ENCODE measurements around the gene HERPUD2. TPM values are rescaled to one million over a fixed set of nuclear protein-coding genes. Genes with fewer than 3 reads are reported as not detected.
"Not testable (repeated sequence)": the region's sequence is repeated elsewhere in the genome, so short reads cannot be mapped to it uniquely, and the experiment has no call there.

The HERPUD2 gene
- total RNA-seq, 1 donor from 2014 or later = 21.2 TPM

DNA sequence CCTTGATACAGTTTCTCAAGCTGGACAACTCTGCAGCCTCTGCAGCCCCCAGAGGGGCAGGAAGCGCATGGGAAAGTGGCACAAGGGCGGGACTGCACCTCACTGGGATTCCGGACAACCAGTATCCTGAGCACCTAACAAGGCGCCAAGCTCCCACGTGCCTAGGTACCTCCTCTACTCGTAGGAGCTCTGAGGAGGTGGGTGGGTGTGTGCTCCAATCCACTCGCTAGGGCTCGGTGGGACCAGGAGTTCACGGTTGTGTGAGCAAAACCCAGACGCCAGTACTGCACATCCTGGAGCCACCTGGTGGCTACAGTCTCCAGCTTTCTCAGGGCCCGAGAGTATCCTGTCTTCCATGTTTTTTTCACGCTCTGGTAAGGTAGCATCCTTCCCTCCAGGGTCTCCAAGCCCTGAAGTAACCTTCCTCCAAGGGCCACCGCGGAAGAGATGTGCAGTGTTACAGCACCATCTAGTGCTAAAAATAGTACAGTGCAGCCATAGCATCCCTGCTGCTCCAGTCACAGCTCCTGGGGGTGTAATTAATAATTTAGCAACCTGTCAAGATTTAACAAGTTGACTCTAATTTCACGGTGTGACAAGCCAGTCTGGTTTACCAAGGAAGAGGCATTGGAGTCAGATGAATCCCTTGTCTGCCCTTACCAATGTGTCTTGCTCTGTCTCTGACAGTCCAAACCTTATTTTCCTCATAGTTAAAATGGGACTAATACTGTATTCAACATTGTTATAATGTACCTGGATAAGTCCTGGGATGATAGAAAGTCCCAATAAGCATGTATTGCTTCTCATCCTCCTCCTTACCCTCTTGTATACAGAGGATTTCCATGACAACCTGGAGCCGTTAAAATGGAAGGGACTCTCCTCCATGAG, 70.4 kb downstream of the HERPUD2 start:
- no peak for FAIRE-seq
- DNase-seq (ENCODE audit: low spot score in 2 of 2) = peak; percentile 11 to 36

DNA sequence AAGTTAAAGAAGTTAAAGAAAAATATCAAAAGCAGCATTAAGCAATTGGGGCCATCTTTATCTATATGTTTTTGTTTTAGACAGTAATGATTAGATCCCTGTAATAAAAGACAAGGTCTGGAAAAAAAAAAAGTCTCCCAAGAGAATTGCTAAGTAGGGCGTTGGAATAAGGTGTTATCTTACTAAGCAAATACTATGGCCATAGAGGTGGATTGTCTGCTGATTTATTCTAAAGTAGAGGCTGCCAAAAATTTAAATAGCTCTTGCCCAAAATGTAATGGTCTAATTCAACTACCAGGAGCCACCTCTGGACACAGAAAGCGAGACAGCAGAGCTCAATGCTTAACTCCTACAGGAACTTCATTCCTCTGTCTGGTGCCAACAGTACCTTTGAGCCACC, 71.6 kb downstream of the HERPUD2 start:
- no peak for DNase-seq (ENCODE audit: low spot score in 2 of 2)
- no peak for FAIRE-seq

DNA sequence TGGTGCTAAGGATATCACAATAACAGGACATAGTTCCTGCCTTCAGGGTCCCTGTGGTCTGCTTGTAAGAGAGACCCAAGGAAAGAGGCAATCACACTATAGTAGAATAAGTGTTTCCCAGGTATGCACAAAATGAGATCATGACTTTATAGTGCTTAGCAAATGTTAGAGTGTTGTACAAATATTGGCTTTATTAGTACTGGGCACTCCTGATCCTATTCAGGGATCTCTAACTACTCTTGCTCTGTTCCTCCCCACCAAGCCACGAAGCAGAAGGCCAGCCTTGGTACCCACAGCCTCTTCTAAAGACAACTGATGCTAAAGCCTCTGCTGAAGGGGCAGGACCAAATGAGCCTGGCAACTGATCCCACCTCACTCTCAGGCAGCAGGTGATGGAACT, 75.1 kb downstream of the HERPUD2 start:
- DNase-seq (ENCODE audit: low spot score in 2 of 2) (no peak), FAIRE-seq (no peak)

DNA sequence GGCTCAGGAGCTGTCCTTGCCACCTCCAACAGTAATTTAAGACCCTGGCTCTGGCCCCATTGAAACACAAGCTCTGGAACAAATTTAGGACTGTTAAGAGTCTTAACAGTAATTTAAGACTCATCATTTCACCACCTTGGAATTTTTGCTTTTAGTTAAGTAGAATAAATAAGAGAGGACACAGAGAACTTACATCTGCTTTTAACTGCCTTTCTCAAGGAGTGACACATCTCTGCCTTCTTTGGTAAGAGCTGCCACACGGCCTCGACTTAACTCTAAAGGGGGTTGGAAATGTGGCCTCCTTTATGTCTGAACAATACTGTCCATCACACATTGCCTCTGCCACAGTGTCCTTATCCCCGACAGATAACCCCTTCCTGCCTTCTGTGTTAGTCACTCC, 77.9 kb downstream of the HERPUD2 start:
- no peak for FAIRE-seq
- no peak for DNase-seq (ENCODE audit: low spot score in 2 of 2)

DNA sequence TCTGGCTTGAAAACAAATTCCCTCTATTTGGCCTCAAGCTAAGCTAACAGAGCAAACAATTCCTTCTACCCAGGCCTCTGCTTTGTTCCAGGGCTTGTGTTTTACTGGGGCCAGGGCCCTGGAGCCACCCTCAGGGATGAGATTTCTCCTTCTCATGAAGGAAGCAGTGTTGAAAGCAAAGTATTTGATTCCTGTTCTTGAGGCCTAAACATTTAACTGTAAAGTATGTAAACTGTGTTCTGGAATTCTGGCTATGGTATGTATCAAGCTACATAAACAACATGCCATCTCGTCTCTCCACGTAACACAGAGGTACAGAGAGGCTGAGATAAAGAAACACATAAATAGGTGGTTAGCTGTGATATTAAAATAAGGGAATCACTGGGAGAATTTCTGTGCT, 81.8 kb downstream of the HERPUD2 start:
- FAIRE-seq = no peak
- no peak for DNase-seq (ENCODE audit: low spot score in 2 of 2)

DNA sequence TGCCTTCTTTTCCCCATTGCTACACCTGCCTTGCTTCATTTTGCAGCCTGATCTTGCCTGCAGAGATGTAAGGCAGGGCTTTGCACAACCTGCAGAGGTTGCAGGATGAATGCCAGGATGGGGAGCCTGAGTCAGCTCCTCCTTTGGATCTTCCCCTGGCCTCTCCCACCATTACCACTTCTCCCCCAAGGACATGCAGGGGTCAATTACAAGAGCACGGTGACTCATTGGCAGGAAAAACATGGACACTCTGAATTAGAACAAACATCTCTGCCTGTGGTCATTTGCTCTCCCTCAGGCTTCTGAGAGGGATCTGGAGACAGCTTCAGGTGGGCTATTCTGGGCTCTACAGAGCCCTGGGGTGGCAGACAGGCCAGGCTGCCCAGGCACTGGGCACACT, 89.2 kb downstream of the HERPUD2 start:
- DNase-seq (ENCODE audit: low spot score in 2 of 2) (no peak), FAIRE-seq (no peak)

DNA sequence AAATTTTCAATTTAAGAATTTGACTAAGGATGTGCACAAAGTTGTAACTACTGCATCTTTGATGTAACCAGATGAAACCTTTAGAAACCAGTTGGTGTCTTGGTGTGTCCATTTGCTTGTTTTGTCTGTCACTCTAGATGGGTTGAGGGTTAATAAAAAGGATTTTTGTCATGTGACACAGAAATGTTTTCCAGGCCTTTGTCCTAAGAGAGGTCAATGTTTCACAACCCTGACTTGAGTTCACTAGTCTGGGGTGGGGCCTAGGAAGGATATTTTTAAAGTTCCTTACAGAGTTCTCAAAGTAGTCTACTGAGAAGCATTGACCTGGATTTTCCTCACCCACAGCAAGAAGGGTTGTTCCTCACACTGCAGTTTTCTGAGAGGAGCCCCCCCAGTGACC, 90.3 kb downstream of the HERPUD2 start:
- FAIRE-seq (no peak), DNase-seq (ENCODE audit: low spot score in 2 of 2) (no peak)

DNA sequence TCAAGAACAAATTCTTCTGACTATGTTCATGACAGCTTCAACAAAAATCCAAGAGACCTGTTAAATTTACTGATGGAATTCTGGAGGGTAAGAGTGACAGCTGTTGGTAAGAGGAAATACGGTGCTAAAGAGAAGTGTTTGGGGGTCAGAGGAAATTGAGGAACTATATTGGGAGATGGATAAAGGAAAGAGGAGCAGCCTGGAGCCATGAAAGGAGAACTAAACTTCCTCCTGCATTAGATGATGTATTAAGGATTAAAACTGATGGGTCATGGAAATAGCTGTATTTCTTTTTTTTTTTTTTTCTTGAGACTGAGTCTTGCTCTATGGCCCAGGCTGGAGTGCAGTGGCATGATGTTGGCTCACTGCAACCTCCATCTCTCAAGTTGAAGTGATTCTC, 95.3 kb downstream of the HERPUD2 start:
- DNase-seq (ENCODE audit: low spot score in 2 of 2) (no peak), FAIRE-seq (no peak)

DNA sequence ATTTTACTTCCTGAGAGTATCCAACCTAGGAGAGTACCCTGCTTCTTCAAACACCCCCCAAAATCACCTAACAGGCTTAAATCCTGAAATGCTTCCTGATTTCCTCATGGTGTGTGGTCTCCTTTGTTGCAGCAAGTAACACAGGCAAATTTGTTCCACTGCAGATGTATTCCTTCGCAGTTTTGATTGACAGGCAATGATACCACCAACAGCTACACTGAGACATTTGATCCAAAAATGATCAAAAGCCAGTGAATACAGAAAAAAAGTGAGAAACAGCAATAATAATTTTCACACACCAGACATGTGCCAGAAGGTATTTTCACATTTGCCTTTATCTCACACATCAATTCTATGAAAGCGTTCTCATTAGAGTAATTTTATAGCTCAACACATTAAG, 95.9 kb downstream of the HERPUD2 start:
- FAIRE-seq (no peak), DNase-seq (ENCODE audit: low spot score in 2 of 2) (no peak)

DNA sequence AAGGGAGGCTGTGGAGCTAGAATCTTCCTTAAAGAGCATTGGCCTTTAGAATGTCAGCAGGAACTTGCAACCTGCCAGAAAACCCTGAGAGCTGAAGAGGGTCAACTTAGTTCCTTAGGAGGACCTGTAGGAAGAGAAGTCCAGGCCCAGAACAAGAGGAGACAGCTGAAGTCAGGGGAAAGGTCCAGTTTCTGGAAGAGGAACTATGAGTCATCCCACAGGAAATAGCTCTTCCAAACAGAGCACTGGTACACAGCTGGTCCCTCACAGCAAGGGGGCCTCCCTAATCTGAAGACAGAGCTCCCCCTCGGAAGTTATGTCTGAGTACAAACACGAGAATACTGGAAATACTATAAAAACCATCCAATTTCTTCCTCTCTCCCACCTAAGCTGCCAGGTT, 98.9 kb downstream of the HERPUD2 start:
- DNase-seq (ENCODE audit: low spot score in 2 of 2) (peak in 1 of 2 donors; percentile 29), FAIRE-seq (no peak)

DNA sequence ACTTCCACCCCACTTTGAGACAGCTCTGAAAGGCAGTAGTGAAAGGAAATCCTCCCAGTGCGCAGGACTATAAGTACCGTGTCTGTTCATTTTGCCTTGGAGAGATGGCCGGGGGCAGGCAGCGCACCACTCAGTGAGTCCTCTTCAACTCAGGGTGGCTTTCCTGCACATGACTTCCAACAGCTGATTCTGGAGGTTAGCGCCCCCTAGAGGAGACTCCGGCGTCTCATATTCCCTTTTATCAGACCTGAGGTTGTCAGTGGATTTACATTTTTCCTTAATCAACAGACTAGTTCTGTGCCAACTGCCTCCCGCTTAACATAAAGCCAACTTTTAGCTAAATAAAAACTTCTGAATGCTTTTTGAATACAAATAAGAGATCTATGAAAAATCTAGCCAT, 101.0 kb downstream of the HERPUD2 start:
- FAIRE-seq (no peak), DNase-seq (ENCODE audit: low spot score in 2 of 2) (no peak)

DNA sequence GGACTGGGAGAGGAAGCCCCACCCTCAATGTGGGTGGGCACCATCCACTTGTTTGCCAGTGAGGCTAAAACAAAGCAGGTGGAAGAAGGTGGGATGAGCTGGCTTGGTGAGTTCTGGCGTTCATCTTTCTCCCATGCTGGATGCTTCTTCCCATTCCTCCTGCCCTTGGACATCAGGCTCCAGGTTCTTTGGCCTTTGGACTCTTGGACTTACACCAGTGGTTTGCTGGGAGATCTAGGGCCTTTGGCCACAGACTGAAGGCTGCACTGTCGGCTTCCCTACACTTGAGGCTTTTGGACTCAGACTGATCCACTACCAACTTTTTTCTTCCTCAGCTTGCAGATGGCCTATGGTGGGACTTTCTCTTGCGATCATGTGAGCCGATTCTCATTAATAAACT, 106.3 kb downstream of the HERPUD2 start:
- DNase-seq (ENCODE audit: low spot score in 2 of 2) = no peak
- no peak for FAIRE-seq

DNA sequence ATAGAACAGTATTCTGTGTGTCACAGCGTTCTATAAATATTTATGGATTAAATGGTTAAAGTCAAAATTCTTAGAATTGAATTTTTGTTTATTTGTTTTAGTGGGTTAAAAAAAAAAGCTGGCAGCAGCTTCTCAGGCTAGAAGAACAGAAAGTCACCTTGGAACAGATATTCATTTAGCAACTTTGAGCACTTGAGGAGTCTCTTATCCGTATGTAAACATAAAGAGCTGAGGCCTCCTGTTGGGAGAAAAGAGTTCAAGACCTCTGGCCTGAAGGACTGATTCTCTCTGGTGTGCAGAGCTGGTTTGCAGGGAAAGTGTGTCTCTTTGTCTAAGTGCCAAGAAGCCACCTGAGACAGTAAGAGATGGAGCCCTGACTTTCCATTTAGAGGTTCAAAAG, 109.9 kb downstream of the HERPUD2 start:
- FAIRE-seq (no peak), DNase-seq (ENCODE audit: low spot score in 2 of 2) (no peak)

DNA sequence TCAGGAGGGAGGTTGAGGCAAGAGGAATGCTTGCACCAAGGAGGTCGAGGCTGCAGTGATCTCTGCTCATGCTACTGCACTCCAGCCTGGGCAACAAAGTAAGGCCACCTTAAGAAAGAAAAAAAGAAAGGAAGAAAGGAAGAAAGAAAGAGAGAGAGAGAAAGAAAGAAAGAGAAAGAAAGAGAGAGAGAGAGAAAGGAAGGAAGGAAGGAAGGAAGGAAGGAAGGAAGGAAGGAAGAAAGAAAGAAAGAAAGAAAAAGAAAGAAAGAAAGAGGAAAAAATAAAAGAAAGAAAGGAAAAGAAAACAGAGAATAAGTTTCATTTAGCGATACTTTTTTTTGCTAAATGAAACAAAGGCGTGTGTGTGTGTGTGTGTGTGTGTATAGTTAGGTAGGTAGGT, 110.4 kb downstream of the HERPUD2 start:
- FAIRE-seq; DNase-seq (ENCODE audit: low spot score in 2 of 2): not testable (repeated sequence)

Other genes with a start within 250 kb of the HERPUD2 start
- gene SEPTIN7, start 105.9 kb upstream of the HERPUD2 start, total RNA-seq = 271 TPM

All from frontal cortex (tissue), 4 donors.